ENCODE measurements around the gene LUZP1. TPM values are rescaled to one million over a fixed set of nuclear protein-coding genes. Genes with fewer than 3 reads are reported as not detected.

LUZP1 gene
- total and polyA plus RNA-seq, 2 experiments from 2014 or later: 23.3 to 27.6 TPM

GRCh38 chr1:23135268-23135667, 33.4 kb downstream of the LUZP1 start:
- no peaks in the 10 kb centered on the region for H3K4me1 ChIP-seq (ENCODE audit: insufficient read depth)
- H3K27me3 ChIP-seq: no peaks in the 10 kb centered on the region
- no peak for TF ChIP-seq EZH2 (IDR thresholded peaks at IDR 0.05; ENCODE audit: borderline replicate concordance)
- TF ChIP-seq CTCF (IDR thresholded peaks at IDR 0.05; ENCODE audit: poor library complexity): no peak
- TF ChIP-seq EZH2phosphoT487 (IDR thresholded peaks at IDR 0.05; ENCODE audit: low read depth, severe bottlenecking, unreplicated experiment): no peak
- H2AFZ ChIP-seq: no peak overlapping the region
- no peak for DNase-seq (ENCODE audit: low spot score)
- H3K79me2 ChIP-seq: peaks cover 91% of the 10 kb centered on the region
- no peak overlapping the region for H3K27ac ChIP-seq
- no peaks in the 10 kb centered on the region for H3K36me3 ChIP-seq (replicated peaks; ENCODE audit: insufficient read depth, low read depth)
- H3K9me3 ChIP-seq (ENCODE audit: low read depth): no peaks in the 10 kb centered on the region
- peaks cover 40% of the 10 kb centered on the region for H4K20me1 ChIP-seq (ENCODE audit: insufficient read depth, poor library complexity, severe bottlenecking)
- no peaks in the 10 kb centered on the region for H3K9me2 ChIP-seq (replicated peaks; ENCODE audit: insufficient read depth)
- no peak overlapping the region for H3K4me3 ChIP-seq
- no peak overlapping the region for H3K4me2 ChIP-seq
- 94% methylated on average over 2 of the region's 2 CpGs for WGBS (ENCODE audit: low lambda C conversion rate, missing lambda C conversion rate)

GRCh38 chr1:23134055-23134454, 34.6 kb downstream of the LUZP1 start:
- Histone ChIP-seq H3K4me2 (no peak overlapping the region), H3K79me2 (peaks cover 93% of the 10 kb centered on the region), H3K27me3 (no peaks in the 10 kb centered on the region), H3K4me3 (no peak overlapping the region), H3K4me1 (ENCODE audit: insufficient read depth) (no peaks in the 10 kb centered on the region), H2AFZ (no peak overlapping the region), H4K20me1 (ENCODE audit: insufficient read depth, poor library complexity, severe bottlenecking) (peaks cover 48% of the 10 kb centered on the region), H3K9me3 (ENCODE audit: low read depth) (no peaks in the 10 kb centered on the region), H3K9me2 (replicated peaks; ENCODE audit: insufficient read depth) (no peaks in the 10 kb centered on the region), H3K27ac (no peak overlapping the region), H3K36me3 (replicated peaks; ENCODE audit: insufficient read depth, low read depth) (no peaks in the 10 kb centered on the region)
- WGBS (ENCODE audit: low lambda C conversion rate, missing lambda C conversion rate): 85% methylated on average over 4 of the region's 4 CpGs
- DNase-seq (ENCODE audit: low spot score): no peak
- TF ChIP-seq EZH2 (IDR thresholded peaks at IDR 0.05; ENCODE audit: borderline replicate concordance) (no peak), CTCF (IDR thresholded peaks at IDR 0.05; ENCODE audit: poor library complexity) (no peak), EZH2phosphoT487 (IDR thresholded peaks at IDR 0.05; ENCODE audit: low read depth, severe bottlenecking, unreplicated experiment) (no peak)

- TF ChIP-seq EZH2phosphoT487 (IDR thresholded peaks at IDR 0.05; ENCODE audit: low read depth, severe bottlenecking, unreplicated experiment): no peak
- no peak for TF ChIP-seq EZH2 (IDR thresholded peaks at IDR 0.05; ENCODE audit: borderline replicate concordance)
- no peak for TF ChIP-seq CTCF (IDR thresholded peaks at IDR 0.05; ENCODE audit: poor library complexity)
- Histone ChIP-seq H2AFZ (no peak overlapping the region), H3K4me2 (no peak overlapping the region), H3K9me2 (replicated peaks; ENCODE audit: insufficient read depth) (no peaks in the 10 kb centered on the region), H3K9me3 (ENCODE audit: low read depth) (no peaks in the 10 kb centered on the region), H3K4me1 (ENCODE audit: insufficient read depth) (no peaks in the 10 kb centered on the region), H3K4me3 (no peak overlapping the region), H3K27me3 (no peaks in the 10 kb centered on the region), H3K79me2 (peaks cover 96% of the 10 kb centered on the region), H4K20me1 (ENCODE audit: insufficient read depth, poor library complexity, severe bottlenecking) (peaks cover 53% of the 10 kb centered on the region), H3K36me3 (replicated peaks; ENCODE audit: insufficient read depth, low read depth) (no peaks in the 10 kb centered on the region), H3K27ac (no peak overlapping the region)
- WGBS (ENCODE audit: low lambda C conversion rate, missing lambda C conversion rate): 97% methylated on average over 5 of the region's 5 CpGs
- DNase-seq (ENCODE audit: low spot score): no peak
Observed at GRCh38 chr1:23133587-23133986, 35.1 kb downstream of the LUZP1 start.

- Histone ChIP-seq H3K4me3 (no peak overlapping the region), H4K20me1 (ENCODE audit: insufficient read depth, poor library complexity, severe bottlenecking) (peaks cover 50% of the 10 kb centered on the region), H3K79me2 (peaks cover 95% of the 10 kb centered on the region), H3K9me3 (ENCODE audit: low read depth) (no peaks in the 10 kb centered on the region), H3K4me2 (no peak overlapping the region), H3K27me3 (no peaks in the 10 kb centered on the region), H3K4me1 (ENCODE audit: insufficient read depth) (peaks cover 2% of the 10 kb centered on the region), H3K27ac (no peak overlapping the region), H2AFZ (no peak overlapping the region), H3K36me3 (replicated peaks; ENCODE audit: insufficient read depth, low read depth) (no peaks in the 10 kb centered on the region), H3K9me2 (replicated peaks; ENCODE audit: insufficient read depth) (no peaks in the 10 kb centered on the region)
- DNase-seq (ENCODE audit: low spot score): no peak
- 45% methylated on average over 1 of the region's 1 CpG for WGBS (ENCODE audit: low lambda C conversion rate, missing lambda C conversion rate)
- TF ChIP-seq EZH2phosphoT487 (IDR thresholded peaks at IDR 0.05; ENCODE audit: low read depth, severe bottlenecking, unreplicated experiment): no peak
- TF ChIP-seq CTCF (IDR thresholded peaks at IDR 0.05; ENCODE audit: poor library complexity): no peak
- TF ChIP-seq EZH2 (IDR thresholded peaks at IDR 0.05; ENCODE audit: borderline replicate concordance): no peak
Observed at GRCh38 chr1:23132033-23132432, 36.6 kb downstream of the LUZP1 start.
